Hepatocyte (in vitro differentiated cells): ENCODE data around the gene MTF1. TPM values are rescaled to one million over a fixed set of nuclear protein-coding genes. Genes with fewer than 3 reads are reported as not detected.

ENCODE experiments used
- DNase-seq: peaks from one replicate; pipeline ENCODE4 v3.0.0-alpha.2; 2016; ENCODE audit warnings: low spot score
- H2AFZ ChIP-seq: fragments of 200-600 bp; sonication (generic); 2 replicates; pipeline ENCODE4 v1.6.0; 2016; ENCODE audit warnings: antibody characterized with exemption, mild to moderate bottlenecking
- H3K27ac ChIP-seq: fragments of 200-600 bp; sonication (generic); 2 replicates; pipeline ENCODE4 v1.5.1; 2016; ENCODE audit warnings: mild to moderate bottlenecking
- H3K27me3 ChIP-seq: fragments of 200-600 bp; sonication (generic); 2 replicates; pipeline ENCODE4 v1.6.1; 2016
- H3K36me3 ChIP-seq: fragments of 200-600 bp; sonication (generic); replicated peaks from 2 replicates; pipeline ENCODE4 v1.5.1; 2016; ENCODE audit warnings: low read depth; ENCODE audit not compliant: insufficient read depth
- H3K4me1 ChIP-seq: fragments of 200-600 bp; sonication (generic); 2 replicates; pipeline ENCODE4 v1.5.1; 2016; ENCODE audit warnings: mild to moderate bottlenecking, moderate library complexity; ENCODE audit not compliant: insufficient read depth
- H3K4me2 ChIP-seq: fragments of 200-600 bp; sonication (generic); 2 replicates; pipeline ENCODE4 v1.6.0; 2016
- H3K4me3 ChIP-seq: fragments of 200-600 bp; sonication (generic); 2 replicates; pipeline ENCODE4 v1.5.1; 2016; ENCODE audit warnings: mild to moderate bottlenecking
- H3K79me2 ChIP-seq: fragments of 200-600 bp; sonication (generic); 2 replicates; pipeline ENCODE4 v1.6.0; 2017; ENCODE audit warnings: mild to moderate bottlenecking
- H3K9me2 ChIP-seq: fragments of 200-600 bp; sonication (generic); replicated peaks from 2 replicates; pipeline ENCODE4 v1.6.0; 2017; ENCODE audit warnings: mild to moderate bottlenecking; ENCODE audit not compliant: insufficient read depth
- H3K9me3 ChIP-seq: fragments of 200-600 bp; sonication (generic); 2 replicates; pipeline ENCODE4 v1.5.1; 2016; ENCODE audit warnings: low read depth, mild to moderate bottlenecking
- H4K20me1 ChIP-seq: fragments of 200-600 bp; sonication (generic); 2 replicates; pipeline ENCODE4 v1.6.0; 2016; ENCODE audit warnings: mild to moderate bottlenecking; ENCODE audit not compliant: insufficient read depth, poor library complexity, severe bottlenecking
- EZH2 ChIP-seq: fragments of 200-600 bp; sonication (generic); IDR thresholded peaks from 2 replicates; pipeline ENCODE4 v1.6.1; 2016; ENCODE audit warnings: antibody characterized with exemption, mild to moderate bottlenecking, borderline replicate concordance
- EZH2phosphoT487 ChIP-seq: fragments of 200-600 bp; sonication (generic); IDR thresholded peaks from one replicate; pipeline ENCODE4 v1.6.1; 2018; ENCODE audit warnings: antibody characterized with exemption, mild to moderate bottlenecking, low read depth, moderate library complexity; ENCODE audit not compliant: unreplicated experiment, severe bottlenecking
- WGBS: methylation state at CpG from one replicate; pipeline ENCODE4 v1.1.6; 2016; ENCODE audit warnings: low lambda C conversion rate; ENCODE audit errors: missing lambda C conversion rate; 5-methylcytosine and 5-hydroxymethylcytosine counted together
- polyA plus RNA-seq: library from polyadenylated mRNA; unstranded; fragments of >200 nt; fragmentation: Nextera tagmentation; extraction: Ambion mirVana; gene quantifications from 2 replicates; pipeline ENCODE4 v1.2.1, GENCODE V29; 2016
- total RNA-seq: library from RNA; depleted of rRNA; stranded (reverse); fragments of >200 nt; gene quantifications from 2 replicates; pipeline ENCODE4 v1.2.3, GENCODE V29; 2014
- TF ChIP-seq, protein P1 (sequence below): fragments of 200-600 bp; sonication (generic); IDR thresholded peaks from 2 replicates; pipeline ENCODE4 v1.5.1; 2016; ENCODE audit warnings: antibody characterized with exemption, mild to moderate bottlenecking; ENCODE audit not compliant: poor library complexity

The MTF1 gene
- total and polyA plus RNA-seq, 2 experiments from 2014 or later = 5.0 to 5.1 TPM

GRCh38 chr1:37866491-37866890 is 7.1 kb upstream of the MTF1 start:
- Histone ChIP-seq H4K20me1 (no peaks in the 10 kb centered on the region), H3K27me3 (no peaks in the 10 kb centered on the region), H3K4me2 (no peak overlapping the region), H3K9me2 (no peaks in the 10 kb centered on the region), H3K4me3 (no peak overlapping the region), H3K79me2 (no peaks in the 10 kb centered on the region), H3K27ac (no peak overlapping the region), H3K4me1 (peaks cover 5% of the 10 kb centered on the region), H2AFZ (no peak overlapping the region), H3K36me3 (no peaks in the 10 kb centered on the region), H3K9me3 (no peaks in the 10 kb centered on the region)
- TF ChIP-seq EZH2phosphoT487 (no peak), EZH2 (no peak)
- TF ChIP-seq, protein P1, sequence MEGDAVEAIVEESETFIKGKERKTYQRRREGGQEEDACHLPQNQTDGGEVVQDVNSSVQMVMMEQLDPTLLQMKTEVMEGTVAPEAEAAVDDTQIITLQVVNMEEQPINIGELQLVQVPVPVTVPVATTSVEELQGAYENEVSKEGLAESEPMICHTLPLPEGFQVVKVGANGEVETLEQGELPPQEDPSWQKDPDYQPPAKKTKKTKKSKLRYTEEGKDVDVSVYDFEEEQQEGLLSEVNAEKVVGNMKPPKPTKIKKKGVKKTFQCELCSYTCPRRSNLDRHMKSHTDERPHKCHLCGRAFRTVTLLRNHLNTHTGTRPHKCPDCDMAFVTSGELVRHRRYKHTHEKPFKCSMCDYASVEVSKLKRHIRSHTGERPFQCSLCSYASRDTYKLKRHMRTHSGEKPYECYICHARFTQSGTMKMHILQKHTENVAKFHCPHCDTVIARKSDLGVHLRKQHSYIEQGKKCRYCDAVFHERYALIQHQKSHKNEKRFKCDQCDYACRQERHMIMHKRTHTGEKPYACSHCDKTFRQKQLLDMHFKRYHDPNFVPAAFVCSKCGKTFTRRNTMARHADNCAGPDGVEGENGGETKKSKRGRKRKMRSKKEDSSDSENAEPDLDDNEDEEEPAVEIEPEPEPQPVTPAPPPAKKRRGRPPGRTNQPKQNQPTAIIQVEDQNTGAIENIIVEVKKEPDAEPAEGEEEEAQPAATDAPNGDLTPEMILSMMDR = no peak
- no peak for DNase-seq
- 100% methylated on average over 1 of the region's 1 CpG for WGBS

- H3K36me3 ChIP-seq = no peaks in the 10 kb centered on the region
- H3K27ac ChIP-seq = no peak overlapping the region
- H3K27me3 ChIP-seq = no peaks in the 10 kb centered on the region
- H3K4me3 ChIP-seq = no peak overlapping the region
- DNase-seq = no peak
- WGBS = 98% methylated on average over 6 of the region's 6 CpGs
- H2AFZ ChIP-seq = no peak overlapping the region
- no peaks in the 10 kb centered on the region for H3K9me2 ChIP-seq
- H3K9me3 ChIP-seq = no peaks in the 10 kb centered on the region
- H4K20me1 ChIP-seq = no peaks in the 10 kb centered on the region
- TF ChIP-seq EZH2 = no peak
- TF ChIP-seq, protein P1 = no peak
- TF ChIP-seq EZH2phosphoT487 = no peak
- H3K4me1 ChIP-seq = peaks cover 13% of the 10 kb centered on the region
- no peaks in the 10 kb centered on the region for H3K79me2 ChIP-seq
- no peak overlapping the region for H3K4me2 ChIP-seq
Measured at GRCh38 chr1:37865348-37866120, 6.1 kb upstream of the MTF1 start.

- 64% methylated on average over 3 of the region's 3 CpGs for WGBS
- Histone ChIP-seq H3K9me2 (no peaks in the 10 kb centered on the region), H4K20me1 (peaks cover 8% of the 10 kb centered on the region), H3K4me1 (peaks cover 27% of the 10 kb centered on the region), H3K27me3 (no peaks in the 10 kb centered on the region), H3K9me3 (no peaks in the 10 kb centered on the region), H2AFZ (no peak overlapping the region), H3K79me2 (peaks cover 18% of the 10 kb centered on the region), H3K36me3 (no peaks in the 10 kb centered on the region), H3K4me3 (no peak overlapping the region), H3K27ac (peak overlapping the region; percentile 96), H3K4me2 (peak overlapping the region; percentile 7)
- peak; percentile 25 for DNase-seq
- TF ChIP-seq EZH2phosphoT487 = no peak
- TF ChIP-seq, protein P1 = no peak
Measured at GRCh38 chr1:37862330-37862729, 2.9 kb upstream of the MTF1 start.
